GM12872 (cell line): ENCODE measurements around the gene SPATA6L.

Experiments
- CTCF ChIP-seq: IDR thresholded peaks from 3 replicates; pipeline ENCODE4 v1.5.1; 2011; ENCODE audit warnings: low read depth, mild to moderate bottlenecking, low read length, moderate library complexity; ENCODE audit not compliant: insufficient read depth

SPATA6L gene

GRCh38 chr9:4573176-4573575 lies 93.1 kb downstream of the SPATA6L start:
- TF ChIP-seq CTCF, result no peak

GRCh38 chr9:4572184-4572826 lies 94.0 kb downstream of the SPATA6L start:
- TF ChIP-seq CTCF, result no peak

GRCh38 chr9:4569101-4569500 lies 97.2 kb downstream of the SPATA6L start:
- no peak for TF ChIP-seq CTCF

GRCh38 chr9:4567601-4568000 lies 98.7 kb downstream of the SPATA6L start:
- no peak for TF ChIP-seq CTCF

- no peak for TF ChIP-seq CTCF
These were observed 99.5 kb downstream of the SPATA6L start for GRCh38 chr9:4566806-4567205.

- no peak for TF ChIP-seq CTCF
These were observed 103.2 kb downstream of the SPATA6L start for GRCh38 chr9:4563105-4563504.

- no peak for TF ChIP-seq CTCF
These were observed 106.8 kb downstream of the SPATA6L start for GRCh38 chr9:4559261-4560182.
